ENCODE results near the gene LIME1. TPM values are rescaled to one million over a fixed set of nuclear protein-coding genes. Genes with fewer than 3 reads are reported as not detected.
"Not testable (repeated sequence)": the region's sequence is repeated elsewhere in the genome, so short reads cannot be mapped to it uniquely, and the experiment has no call there.

The LIME1 gene
- total RNA-seq, 1 donor = 15.6 TPM

- no peak for DNase-seq (ENCODE audit: low read depth in 2 of 3, low spot score in 2 of 3)
These were observed 32.4 kb downstream of the LIME1 start for GRCh38 chr20:63768591-63769515.

- DNase-seq (ENCODE audit: low read depth in 2 of 3, low spot score in 2 of 3) = no peak
These were observed 33.5 kb downstream of the LIME1 start for GRCh38 chr20:63769891-63770474.

- no peak for DNase-seq (ENCODE audit: low read depth in 2 of 3, low spot score in 2 of 3)
These were observed 34.7 kb downstream of the LIME1 start for GRCh38 chr20:63771046-63771707.

GRCh38 chr20:63772781-63773518, 36.5 kb downstream of the LIME1 start:
- DNase-seq (ENCODE audit: low read depth in 2 of 3, low spot score in 2 of 3) = no peak

- DNase-seq (ENCODE audit: low read depth in 2 of 3, low spot score in 2 of 3) = no peak
These were observed 37.2 kb downstream of the LIME1 start for GRCh38 chr20:63773571-63774241.

- DNase-seq (ENCODE audit: low read depth in 2 of 3, low spot score in 2 of 3) = no peak
These were observed 37.8 kb downstream of the LIME1 start for GRCh38 chr20:63774306-63774705.

- DNase-seq (ENCODE audit: low read depth in 2 of 3, low spot score in 2 of 3) = peak in 2 of 3 donors; percentile 36 to 41
These were observed 38.9 kb downstream of the LIME1 start for GRCh38 chr20:63775096-63775978.

- DNase-seq (ENCODE audit: low read depth in 2 of 3, low spot score in 2 of 3) = not testable (repeated sequence)
These were observed 40.4 kb downstream of the LIME1 start for GRCh38 chr20:63776875-63777274.

GRCh38 chr20:63777614-63778013, 41.1 kb downstream of the LIME1 start:
- no peak for DNase-seq (ENCODE audit: low read depth in 2 of 3, low spot score in 2 of 3)

GRCh38 chr20:63778034-63778752, 41.7 kb downstream of the LIME1 start:
- no peak for DNase-seq (ENCODE audit: low read depth in 2 of 3, low spot score in 2 of 3)

GRCh38 chr20:63778857-63779256, 42.4 kb downstream of the LIME1 start:
- no peak for DNase-seq (ENCODE audit: low read depth in 2 of 3, low spot score in 2 of 3)

GRCh38 chr20:63781181-63781580, 44.7 kb downstream of the LIME1 start:
- no peak for DNase-seq (ENCODE audit: low read depth in 2 of 3, low spot score in 2 of 3)

- DNase-seq (ENCODE audit: low read depth in 2 of 3, low spot score in 2 of 3) = no peak
These were observed 45.6 kb downstream of the LIME1 start for GRCh38 chr20:63782051-63782471.

- DNase-seq (ENCODE audit: low read depth in 2 of 3, low spot score in 2 of 3) = no peak
These were observed 46.1 kb downstream of the LIME1 start for GRCh38 chr20:63782521-63782971.

- no peak for DNase-seq (ENCODE audit: low read depth in 2 of 3, low spot score in 2 of 3)
These were observed 47.5 kb downstream of the LIME1 start for GRCh38 chr20:63783970-63784369.

- DNase-seq (ENCODE audit: low read depth in 2 of 3, low spot score in 2 of 3) = no peak
These were observed 49.2 kb downstream of the LIME1 start for GRCh38 chr20:63785691-63786131.

GRCh38 chr20:63787302-63787701, 50.8 kb downstream of the LIME1 start:
- DNase-seq (ENCODE audit: low read depth in 2 of 3, low spot score in 2 of 3) = no peak

GRCh38 chr20:63787749-63788148, 51.3 kb downstream of the LIME1 start:
- DNase-seq (ENCODE audit: low read depth in 2 of 3, low spot score in 2 of 3) = no peak
